Measurements from ENCODE around the gene HNRNPA2B1.
"Not testable (repeated sequence)": the region's sequence is repeated elsewhere in the genome, so short reads cannot be mapped to it uniquely, and the experiment has no call there.

HNRNPA2B1 gene

DNA sequence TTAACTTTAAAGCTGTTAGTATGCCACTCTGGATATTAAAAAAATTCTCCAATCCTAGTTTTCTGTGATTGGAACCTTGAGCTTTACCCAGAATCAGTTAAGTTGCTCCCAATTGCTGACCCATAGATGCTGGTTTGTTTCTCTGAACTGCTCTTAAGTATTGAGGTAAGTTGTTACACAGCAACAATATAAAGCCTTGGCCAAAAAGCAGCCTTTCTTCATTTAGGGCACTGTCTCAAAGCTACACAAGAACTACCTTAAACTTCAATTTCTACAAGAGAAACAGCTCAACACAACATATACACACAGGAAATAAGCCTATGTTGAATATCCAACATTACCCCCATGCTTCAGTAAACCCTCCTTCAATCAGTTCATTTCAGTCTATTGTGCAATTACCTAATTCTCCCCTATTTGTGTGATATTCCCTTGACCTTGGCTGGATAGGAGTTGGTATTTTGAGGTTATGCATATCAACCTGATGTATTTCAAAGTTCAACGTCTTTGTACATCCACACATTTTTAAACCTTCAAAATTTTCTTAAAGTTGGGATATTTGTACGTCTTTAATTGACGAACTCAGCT, 11.5 kb downstream of the HNRNPA2B1 start:
- H3K36me3 ChIP-seq (ENCODE audit: control insufficient read depth in 1 of 2, insufficient read depth in 2 of 2, low read length in 2 of 2): peaks cover 56 to 69% of the 10 kb centered on the region in 2 donors

DNA sequence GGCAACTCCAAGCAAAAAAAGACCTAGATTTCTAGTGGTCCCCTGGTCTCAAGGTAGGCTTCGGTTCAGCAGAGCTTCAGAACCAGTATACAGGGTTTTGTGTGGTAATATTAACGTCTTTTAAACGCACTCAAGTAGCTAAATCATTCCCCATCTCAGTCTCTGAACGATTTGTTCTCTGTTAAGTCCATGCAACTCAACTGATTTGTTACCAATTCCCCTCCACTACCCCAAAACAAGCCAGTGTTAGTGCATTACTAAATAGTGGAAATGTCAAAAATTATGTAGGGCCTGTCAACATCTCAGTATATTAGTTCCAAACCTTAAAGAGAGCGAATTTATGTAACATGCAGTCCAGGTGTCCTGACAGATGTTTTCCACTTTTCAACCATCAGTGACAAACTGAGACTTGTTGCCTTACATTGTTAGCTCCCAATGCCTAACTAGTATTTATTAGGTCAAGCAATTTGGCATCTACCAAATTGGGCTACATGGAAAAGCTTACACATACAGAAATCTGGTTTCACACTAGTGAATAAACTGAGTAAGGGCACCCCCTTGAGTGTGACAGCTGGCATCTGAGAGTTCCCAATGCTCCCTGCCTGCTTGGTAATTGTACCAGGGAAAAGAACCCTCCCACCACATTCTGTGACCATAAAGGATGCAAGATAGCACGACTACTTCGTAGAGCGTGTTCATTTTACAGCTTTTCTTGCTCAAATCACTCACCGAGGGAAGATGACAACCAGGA, 12.2 kb downstream of the HNRNPA2B1 start:
- H3K4me3 ChIP-seq (ENCODE audit: low read depth in 1 of 2, low read length in 2 of 2): no peak overlapping the region
- H3K9me3 ChIP-seq (ENCODE audit: control insufficient read depth in 1 of 2, low read length in 2 of 2): no peaks in the 10 kb centered on the region
- H3K27me3 ChIP-seq (ENCODE audit: low read depth, low read length): no peaks in the 10 kb centered on the region
- no peak overlapping the region for H3K27ac ChIP-seq (ENCODE audit: low read length)
- peaks cover 14 to 15% of the 10 kb centered on the region in 2 donors for H3K4me1 ChIP-seq (ENCODE audit: control insufficient read depth in 1 of 2, insufficient read depth in 2 of 2, low read length in 2 of 2)
- H3K36me3 ChIP-seq (ENCODE audit: control insufficient read depth in 1 of 2, insufficient read depth in 2 of 2, low read length in 2 of 2): peaks cover 50 to 63% of the 10 kb centered on the region in 2 donors

More for the DNA sequence above, 11.5 kb downstream of the HNRNPA2B1 start:
- Histone ChIP-seq H3K27ac (ENCODE audit: low read length) (no peak overlapping the region), H3K4me3 (ENCODE audit: low read depth in 1 of 2, low read length in 2 of 2) (no peak overlapping the region), H3K4me1 (ENCODE audit: control insufficient read depth in 1 of 2, insufficient read depth in 2 of 2, low read length in 2 of 2) (peaks cover 18 to 21% of the 10 kb centered on the region in 2 donors), H3K27me3 (ENCODE audit: low read depth, low read length) (no peaks in the 10 kb centered on the region), H3K9me3 (ENCODE audit: control insufficient read depth in 1 of 2, low read length in 2 of 2) (no peaks in the 10 kb centered on the region)

DNA sequence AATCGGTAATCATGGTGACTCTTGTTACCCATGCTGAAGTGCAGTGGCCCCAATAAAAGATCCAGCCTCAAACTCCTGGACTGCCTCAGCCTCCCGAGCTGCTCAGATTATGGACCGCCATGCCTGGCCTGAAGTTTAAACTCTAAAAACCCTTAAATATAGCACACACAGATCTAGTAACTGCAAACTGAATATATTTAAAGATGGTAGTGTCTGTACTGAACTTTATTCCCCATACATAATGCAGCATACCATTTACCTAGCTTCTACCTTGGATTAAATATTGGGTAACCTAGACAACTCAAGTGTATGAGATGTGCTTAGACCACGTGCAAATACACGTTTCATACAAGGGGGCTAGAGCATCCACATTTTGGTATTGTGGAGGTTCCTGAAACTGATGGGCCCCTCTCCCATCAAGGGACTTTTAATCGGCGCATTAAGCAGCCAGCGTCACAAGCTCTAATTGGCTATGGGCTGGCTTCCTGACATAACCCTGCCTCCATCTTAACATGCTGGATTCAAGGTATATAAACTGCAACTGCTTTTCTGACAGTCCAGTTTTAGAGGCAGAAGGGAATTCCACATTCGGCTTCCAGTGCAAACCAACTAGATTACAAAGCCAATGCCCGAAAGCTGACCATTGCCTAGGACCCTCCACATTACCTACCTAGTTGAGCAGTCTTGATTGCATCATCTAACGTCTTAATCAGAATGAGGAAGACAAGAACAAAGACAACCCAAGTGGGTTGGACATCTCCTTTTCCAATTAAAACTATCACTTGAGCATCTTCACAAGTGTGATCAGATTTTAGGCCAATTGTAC, 13.0 kb downstream of the HNRNPA2B1 start:
- H3K27me3 ChIP-seq (ENCODE audit: low read depth, low read length): no peaks in the 10 kb centered on the region
- H3K4me1 ChIP-seq (ENCODE audit: control insufficient read depth in 1 of 2, insufficient read depth in 2 of 2, low read length in 2 of 2): peaks cover 7 to 9% of the 10 kb centered on the region in 2 donors
- H3K27ac ChIP-seq (ENCODE audit: low read length): no peak overlapping the region
- H3K9me3 ChIP-seq (ENCODE audit: control insufficient read depth in 1 of 2, low read length in 2 of 2): no peaks in the 10 kb centered on the region
- no peak overlapping the region for H3K4me3 ChIP-seq (ENCODE audit: low read depth in 1 of 2, low read length in 2 of 2)
- peaks cover 42 to 56% of the 10 kb centered on the region in 2 donors for H3K36me3 ChIP-seq (ENCODE audit: control insufficient read depth in 1 of 2, insufficient read depth in 2 of 2, low read length in 2 of 2)

DNA sequence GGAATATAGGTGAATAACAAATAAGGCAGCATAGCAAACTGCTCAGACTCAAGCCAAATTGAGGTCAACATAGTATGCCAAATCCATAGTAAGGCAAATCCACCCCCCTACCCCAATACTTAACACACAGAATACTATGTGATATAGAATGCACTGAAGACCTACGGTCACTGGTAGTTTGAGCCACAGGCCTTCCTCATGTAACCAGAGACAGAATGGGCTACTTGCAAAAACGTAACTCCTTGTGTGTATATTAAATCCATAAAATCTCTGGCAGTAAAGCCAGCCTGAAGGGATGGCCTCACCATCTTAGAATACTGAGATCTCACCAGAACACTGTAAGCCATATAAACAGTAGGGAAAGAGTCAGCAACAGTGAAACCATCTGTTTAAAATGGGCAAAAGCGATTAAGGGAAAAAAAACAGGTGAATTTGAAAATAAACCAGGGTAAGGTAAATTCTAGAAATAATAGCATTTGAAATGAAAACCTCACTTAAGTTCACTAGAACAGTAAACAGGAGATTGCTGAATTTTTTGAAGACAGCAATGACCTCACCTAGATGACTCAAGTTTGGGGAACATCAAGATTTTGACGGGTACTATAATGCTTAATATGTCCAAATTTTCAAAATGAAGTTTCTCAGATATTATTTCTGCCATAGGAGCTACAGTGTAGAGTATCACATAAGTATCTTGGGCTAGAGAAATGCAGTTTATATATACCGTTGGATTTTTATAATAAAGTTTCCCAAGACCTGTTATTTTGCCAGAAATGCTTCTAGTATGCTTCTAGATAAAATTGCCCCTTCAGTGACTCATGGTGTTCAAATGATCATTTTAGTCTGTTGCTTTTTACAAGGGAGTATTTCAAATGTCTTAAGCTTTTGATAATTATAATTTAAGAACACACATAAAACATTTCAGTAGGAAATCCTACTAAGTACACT, 13.9 kb downstream of the HNRNPA2B1 start:
- Histone ChIP-seq H3K4me3 (ENCODE audit: low read depth in 1 of 2, low read length in 2 of 2) (no peak overlapping the region), H3K27me3 (ENCODE audit: low read depth, low read length) (no peaks in the 10 kb centered on the region), H3K4me1 (ENCODE audit: control insufficient read depth in 1 of 2, insufficient read depth in 2 of 2, low read length in 2 of 2) (peaks cover 0 to 8% of the 10 kb centered on the region in 2 donors), H3K9me3 (ENCODE audit: control insufficient read depth in 1 of 2, low read length in 2 of 2) (no peaks in the 10 kb centered on the region), H3K36me3 (ENCODE audit: control insufficient read depth in 1 of 2, insufficient read depth in 2 of 2, low read length in 2 of 2) (peaks cover 33 to 46% of the 10 kb centered on the region in 2 donors), H3K27ac (ENCODE audit: low read length) (no peak overlapping the region)

DNA sequence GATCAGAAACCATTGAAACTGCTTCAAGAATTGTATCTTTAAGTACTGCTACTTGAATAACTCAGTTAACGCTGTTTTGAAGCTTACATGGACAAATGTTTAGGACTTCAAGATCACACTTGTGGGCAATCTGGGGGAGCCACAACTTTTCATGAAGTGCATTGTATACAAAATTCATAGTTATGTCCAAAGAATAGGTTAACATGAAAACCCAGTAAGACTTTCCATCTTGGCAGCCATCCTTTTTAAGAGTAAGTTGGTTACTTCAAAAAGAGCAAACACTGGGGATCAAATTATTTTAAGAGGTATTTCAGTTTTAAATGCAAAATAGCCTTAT, 14.7 kb downstream of the HNRNPA2B1 start:
- peaks cover 0 to 8% of the 10 kb centered on the region in 2 donors for H3K4me1 ChIP-seq (ENCODE audit: control insufficient read depth in 1 of 2, insufficient read depth in 2 of 2, low read length in 2 of 2)
- H3K36me3 ChIP-seq (ENCODE audit: control insufficient read depth in 1 of 2, insufficient read depth in 2 of 2, low read length in 2 of 2): peaks cover 25 to 38% of the 10 kb centered on the region in 2 donors

DNA sequence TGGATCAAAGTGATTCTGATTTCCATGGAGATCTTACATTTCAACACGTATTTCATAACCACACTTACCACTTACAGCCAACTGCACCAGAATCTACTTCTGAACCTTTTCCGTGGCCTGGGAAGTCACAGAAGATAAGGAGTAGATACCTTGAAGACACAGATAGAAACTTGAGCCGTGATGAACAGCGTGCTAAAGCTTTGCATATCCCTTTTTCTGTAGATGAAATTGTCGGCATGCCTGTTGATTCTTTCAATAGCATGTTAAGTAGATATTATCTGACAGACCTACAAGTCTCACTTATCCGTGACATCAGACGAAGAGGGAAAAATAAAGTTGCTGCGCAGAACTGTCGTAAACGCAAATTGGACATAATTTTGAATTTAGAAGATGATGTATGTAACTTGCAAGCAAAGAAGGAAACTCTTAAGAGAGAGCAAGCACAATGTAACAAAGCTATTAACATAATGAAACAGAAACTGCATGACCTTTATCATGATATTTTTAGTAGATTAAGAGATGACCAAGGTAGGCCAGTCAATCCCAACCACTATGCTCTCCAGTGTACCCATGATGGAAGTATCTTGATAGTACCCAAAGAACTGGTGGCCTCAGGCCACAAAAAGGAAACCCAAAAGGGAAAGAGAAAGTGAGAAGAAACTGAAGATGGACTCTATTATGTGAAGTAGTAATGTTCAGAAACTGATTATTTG, 15.3 kb downstream of the HNRNPA2B1 start:
- H3K4me1 ChIP-seq (ENCODE audit: control insufficient read depth in 1 of 2, insufficient read depth in 2 of 2, low read length in 2 of 2): peaks cover 0 to 8% of the 10 kb centered on the region in 2 donors
- no peaks in the 10 kb centered on the region for H3K27me3 ChIP-seq (ENCODE audit: low read depth, low read length)
- H3K9me3 ChIP-seq (ENCODE audit: control insufficient read depth in 1 of 2, low read length in 2 of 2): no peaks in the 10 kb centered on the region
- H3K4me3 ChIP-seq (ENCODE audit: low read depth in 1 of 2, low read length in 2 of 2): no peak overlapping the region
- H3K36me3 ChIP-seq (ENCODE audit: control insufficient read depth in 1 of 2, insufficient read depth in 2 of 2, low read length in 2 of 2): peaks cover 20 to 32% of the 10 kb centered on the region in 2 donors
- no peak overlapping the region for H3K27ac ChIP-seq (ENCODE audit: low read length)

More for the DNA sequence above, 14.7 kb downstream of the HNRNPA2B1 start:
- H3K27ac ChIP-seq (ENCODE audit: low read length): no peak overlapping the region
- H3K27me3 ChIP-seq (ENCODE audit: low read depth, low read length): no peaks in the 10 kb centered on the region
- H3K9me3 ChIP-seq (ENCODE audit: control insufficient read depth in 1 of 2, low read length in 2 of 2): no peaks in the 10 kb centered on the region
- no peak overlapping the region for H3K4me3 ChIP-seq (ENCODE audit: low read depth in 1 of 2, low read length in 2 of 2)

DNA sequence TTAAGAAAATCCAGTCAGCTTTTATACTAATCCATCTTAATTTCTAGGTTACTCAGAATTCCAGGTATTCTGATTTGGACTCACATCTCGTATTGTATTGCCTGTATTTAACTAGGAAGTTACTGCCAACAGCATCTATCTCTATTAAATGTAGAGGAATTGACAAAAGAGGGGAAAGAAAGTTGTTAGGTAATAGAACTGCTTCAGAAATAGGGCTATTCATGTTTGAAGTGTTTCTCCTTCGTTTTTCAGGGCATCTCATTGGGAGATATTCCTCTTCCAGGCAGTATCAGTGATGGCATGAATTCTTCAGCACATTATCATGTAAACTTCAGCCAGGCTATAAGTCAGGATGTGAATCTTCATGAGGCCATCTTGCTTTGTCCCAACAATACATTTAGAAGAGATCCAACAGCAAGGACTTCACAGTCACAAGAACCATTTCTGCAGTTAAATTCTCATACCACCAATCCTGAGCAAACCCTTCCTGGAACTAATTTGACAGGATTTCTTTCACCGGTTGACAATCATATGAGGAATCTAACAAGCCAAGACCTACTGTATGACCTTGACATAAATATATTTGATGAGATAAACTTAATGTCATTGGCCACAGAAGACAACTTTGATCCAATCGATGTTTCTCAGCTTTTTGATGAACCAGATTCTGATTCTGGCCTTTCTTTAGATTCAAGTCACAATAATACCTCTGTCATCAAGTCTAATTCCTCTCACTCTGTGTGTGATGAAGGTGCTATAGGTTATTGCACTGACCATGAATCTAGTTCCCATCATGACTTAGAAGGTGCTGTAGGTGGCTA, 16.1 kb downstream of the HNRNPA2B1 start:
- not testable (repeated sequence) for H3K9me3 ChIP-seq (ENCODE audit: control insufficient read depth in 1 of 2, low read length in 2 of 2); H3K4me3 ChIP-seq (ENCODE audit: low read depth in 1 of 2, low read length in 2 of 2); H3K27ac ChIP-seq (ENCODE audit: low read length); H3K27me3 ChIP-seq (ENCODE audit: low read depth, low read length); H3K4me1 ChIP-seq (ENCODE audit: control insufficient read depth in 1 of 2, insufficient read depth in 2 of 2, low read length in 2 of 2)
- H3K36me3 ChIP-seq (ENCODE audit: control insufficient read depth in 1 of 2, insufficient read depth in 2 of 2, low read length in 2 of 2): peaks cover 15 to 25% of the 10 kb centered on the region in 2 donors

DNA sequence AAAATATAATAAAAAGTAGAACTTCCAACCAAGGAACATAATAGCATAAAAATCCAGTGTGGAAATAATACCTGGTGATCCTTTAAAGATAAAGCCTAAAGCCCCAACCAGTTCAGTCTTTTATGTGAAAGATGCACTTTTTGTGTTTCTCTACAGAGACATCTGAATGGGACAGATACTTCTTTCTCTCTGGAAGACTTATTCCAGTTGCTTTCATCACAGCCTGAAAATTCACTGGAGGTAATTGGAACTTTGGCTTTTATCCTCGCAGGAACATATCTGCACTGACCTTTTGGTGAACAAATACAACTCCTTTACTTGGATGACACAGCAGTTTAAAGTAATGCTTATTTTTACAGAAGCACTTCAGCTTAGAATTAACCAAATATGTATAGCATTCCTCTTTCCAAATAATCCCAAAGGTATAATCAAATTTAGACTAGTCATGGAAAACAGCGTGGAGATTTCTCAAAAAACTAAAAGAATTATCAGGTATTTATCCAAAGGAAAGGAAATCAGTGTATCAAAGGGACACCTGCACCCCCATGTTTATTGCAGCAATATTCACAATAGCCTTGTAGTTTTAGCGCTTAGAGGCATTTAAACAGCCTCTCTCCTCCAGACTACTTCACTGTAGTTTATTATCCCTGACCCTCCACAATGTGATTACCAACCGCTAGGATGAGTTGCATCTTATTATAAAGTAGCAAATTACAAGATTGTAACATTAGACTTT, 16.8 kb downstream of the HNRNPA2B1 start:
- Histone ChIP-seq H3K36me3 (ENCODE audit: control insufficient read depth in 1 of 2, insufficient read depth in 2 of 2, low read length in 2 of 2) (peaks cover 7 to 17% of the 10 kb centered on the region in 2 donors), H3K4me1 (ENCODE audit: control insufficient read depth in 1 of 2, insufficient read depth in 2 of 2, low read length in 2 of 2) (peaks cover 0 to 8% of the 10 kb centered on the region in 2 donors), H3K4me3 (ENCODE audit: low read depth in 1 of 2, low read length in 2 of 2) (no peak overlapping the region), H3K27ac (ENCODE audit: low read length) (no peak overlapping the region), H3K27me3 (ENCODE audit: low read depth, low read length) (no peaks in the 10 kb centered on the region), H3K9me3 (ENCODE audit: control insufficient read depth in 1 of 2, low read length in 2 of 2) (no peaks in the 10 kb centered on the region)

DNA sequence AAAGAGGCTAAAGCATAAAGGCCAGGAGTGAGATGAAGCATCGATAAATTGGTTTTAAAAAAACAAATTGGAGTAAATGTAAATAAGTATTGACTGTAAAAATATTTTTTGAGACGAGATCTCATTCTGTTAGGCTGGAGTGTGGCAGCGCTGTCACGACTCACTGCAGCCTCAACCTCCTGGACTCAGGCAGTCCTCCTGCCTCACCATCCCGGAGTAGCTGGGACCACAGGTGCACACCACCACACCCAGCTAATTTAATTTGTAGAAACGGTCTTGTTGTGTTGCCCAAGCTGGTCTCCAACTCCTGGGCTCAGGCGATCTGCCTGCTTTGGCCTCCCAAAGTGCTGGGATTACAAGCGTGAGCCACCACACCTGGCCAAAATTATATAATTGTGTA, 17.8 kb downstream of the HNRNPA2B1 start:
- Histone ChIP-seq H3K27ac (ENCODE audit: low read length) (no peak overlapping the region), H3K36me3 (ENCODE audit: control insufficient read depth in 1 of 2, insufficient read depth in 2 of 2, low read length in 2 of 2) (peaks cover 0 to 7% of the 10 kb centered on the region in 2 donors), H3K27me3 (ENCODE audit: low read depth, low read length) (no peaks in the 10 kb centered on the region), H3K4me3 (ENCODE audit: low read depth in 1 of 2, low read length in 2 of 2) (no peak overlapping the region), H3K9me3 (ENCODE audit: control insufficient read depth in 1 of 2, low read length in 2 of 2) (no peaks in the 10 kb centered on the region), H3K4me1 (ENCODE audit: control insufficient read depth in 1 of 2, insufficient read depth in 2 of 2, low read length in 2 of 2) (peaks cover 0 to 8% of the 10 kb centered on the region in 2 donors)
